ENCODE results near the gene ZNF628. TPM values are rescaled to one million over a fixed set of nuclear protein-coding genes. Genes with fewer than 3 reads are reported as not detected.

The ZNF628 gene
- total RNA-seq, 1 experiment from 2014 or later = 0.71 TPM

Other genes starting within 250 kb of the ZNF628 start
- gene TMEM86B, start 247.9 kb upstream of the ZNF628 start, total RNA-seq (2014; rRNA removed; shearing (Covaris generic)) = 0.21 and 0.55 TPM in 2 replicates
- 33.7 and 44.3 TPM in 2 replicates for gene PPP6R1, start 217.6 kb upstream of the ZNF628 start, total RNA-seq (2014; rRNA removed; shearing (Covaris generic))
- gene HSPBP1, start 196.5 kb upstream of the ZNF628 start, total RNA-seq (2014; rRNA removed; shearing (Covaris generic)) = 33.7 and 39.7 TPM in 2 replicates
- 3.3 and 3.5 TPM in 2 replicates for gene BRSK1, start 192.6 kb upstream of the ZNF628 start, total RNA-seq (2014; rRNA removed; shearing (Covaris generic))
- not detected in 2 replicates for gene TMEM150B, start 151.3 kb upstream of the ZNF628 start, total RNA-seq (2014; rRNA removed; shearing (Covaris generic))
- gene KMT5C, start 136.7 kb upstream of the ZNF628 start, total RNA-seq (2014; rRNA removed; shearing (Covaris generic)) = 5.2 and 7.5 TPM in 2 replicates
- 0.16 and 0.42 TPM in 2 replicates for gene COX6B2, start 121.9 kb upstream of the ZNF628 start, total RNA-seq (2014; rRNA removed; shearing (Covaris generic))
- not detected in 2 replicates for gene GARIN5B, start 113.4 kb upstream of the ZNF628 start, total RNA-seq (2014; rRNA removed; shearing (Covaris generic))
- gene IL11, start 106.2 kb upstream of the ZNF628 start, total RNA-seq (2014; rRNA removed; shearing (Covaris generic)) = not detected in 2 replicates
- gene TMEM190, start 99.8 kb upstream of the ZNF628 start, total RNA-seq (2014; rRNA removed; shearing (Covaris generic)) = not detected in 2 replicates
- 0.51 TPM in 1 of 2 replicates, not detected in the other for gene TMEM238, start 92.3 kb upstream of the ZNF628 start, total RNA-seq (2014; rRNA removed; shearing (Covaris generic))
- gene RPL28, start 90.7 kb upstream of the ZNF628 start, total RNA-seq (2014; rRNA removed; shearing (Covaris generic)) = 394 and 461 TPM in 2 replicates
- gene UBE2S, start 68.8 kb upstream of the ZNF628 start, total RNA-seq (2014; rRNA removed; shearing (Covaris generic)) = 269 and 276 TPM in 2 replicates
- gene SHISA7, start 33.3 kb upstream of the ZNF628 start, total RNA-seq (2014; rRNA removed; shearing (Covaris generic)) = not detected in 2 replicates
- gene ISOC2, start 15.0 kb upstream of the ZNF628 start, total RNA-seq (2014; rRNA removed; shearing (Covaris generic)) = 79.2 and 90.6 TPM in 2 replicates
- not detected in 2 replicates for gene C19orf85, start 11.9 kb upstream of the ZNF628 start, total RNA-seq (2014; rRNA removed; shearing (Covaris generic))
- 11.8 TPM in 2 replicates for gene NAT14, start 8.6 kb downstream of the ZNF628 start, total RNA-seq (2014; rRNA removed; shearing (Covaris generic))
- gene SSC5D, start 11.8 kb downstream of the ZNF628 start, total RNA-seq (2014; rRNA removed; shearing (Covaris generic)) = 0.05 TPM in 1 of 2 replicates, not detected in the other
- not detected in 2 replicates for gene SBK2, start 60.5 kb downstream of the ZNF628 start, total RNA-seq (2014; rRNA removed; shearing (Covaris generic))
- gene SBK3, start 68.9 kb downstream of the ZNF628 start, total RNA-seq (2014; rRNA removed; shearing (Covaris generic)) = not detected in 2 replicates
- 2.4 and 3.8 TPM in 2 replicates for gene ZNF579, start 104.2 kb downstream of the ZNF628 start, total RNA-seq (2014; rRNA removed; shearing (Covaris generic))
- 1.9 and 5.3 TPM in 2 replicates for gene FIZ1, start 122.9 kb downstream of the ZNF628 start, total RNA-seq (2014; rRNA removed; shearing (Covaris generic))
- gene ZNF524, start 123.7 kb downstream of the ZNF628 start, total RNA-seq (2014; rRNA removed; shearing (Covaris generic)) = 4.7 and 5.5 TPM in 2 replicates
- gene ZNF865, start 129.0 kb downstream of the ZNF628 start, total RNA-seq (2014; rRNA removed; shearing (Covaris generic)) = 0.69 and 0.85 TPM in 2 replicates
- 1.7 and 1.8 TPM in 2 replicates for gene ZNF784, start 147.9 kb downstream of the ZNF628 start, total RNA-seq (2014; rRNA removed; shearing (Covaris generic))
- 2.8 and 4.0 TPM in 2 replicates for gene ZNF580, start 164.4 kb downstream of the ZNF628 start, total RNA-seq (2014; rRNA removed; shearing (Covaris generic))
- gene ZNF581, start 167.0 kb downstream of the ZNF628 start, total RNA-seq (2014; rRNA removed; shearing (Covaris generic)) = 10.6 and 15.3 TPM in 2 replicates
- gene CCDC106, start 171.6 kb downstream of the ZNF628 start, total RNA-seq (2014; rRNA removed; shearing (Covaris generic)) = 8.3 and 10.1 TPM in 2 replicates
- gene U2AF2, start 178.4 kb downstream of the ZNF628 start, total RNA-seq (2014; rRNA removed; shearing (Covaris generic)) = 131 and 139 TPM in 2 replicates
- gene EPN1, start 198.6 kb downstream of the ZNF628 start, total RNA-seq (2014; rRNA removed; shearing (Covaris generic)) = 25.3 and 29.0 TPM in 2 replicates